ENCODE data around the gene KRTAP12-1.

Gene KRTAP12-1

DNA sequence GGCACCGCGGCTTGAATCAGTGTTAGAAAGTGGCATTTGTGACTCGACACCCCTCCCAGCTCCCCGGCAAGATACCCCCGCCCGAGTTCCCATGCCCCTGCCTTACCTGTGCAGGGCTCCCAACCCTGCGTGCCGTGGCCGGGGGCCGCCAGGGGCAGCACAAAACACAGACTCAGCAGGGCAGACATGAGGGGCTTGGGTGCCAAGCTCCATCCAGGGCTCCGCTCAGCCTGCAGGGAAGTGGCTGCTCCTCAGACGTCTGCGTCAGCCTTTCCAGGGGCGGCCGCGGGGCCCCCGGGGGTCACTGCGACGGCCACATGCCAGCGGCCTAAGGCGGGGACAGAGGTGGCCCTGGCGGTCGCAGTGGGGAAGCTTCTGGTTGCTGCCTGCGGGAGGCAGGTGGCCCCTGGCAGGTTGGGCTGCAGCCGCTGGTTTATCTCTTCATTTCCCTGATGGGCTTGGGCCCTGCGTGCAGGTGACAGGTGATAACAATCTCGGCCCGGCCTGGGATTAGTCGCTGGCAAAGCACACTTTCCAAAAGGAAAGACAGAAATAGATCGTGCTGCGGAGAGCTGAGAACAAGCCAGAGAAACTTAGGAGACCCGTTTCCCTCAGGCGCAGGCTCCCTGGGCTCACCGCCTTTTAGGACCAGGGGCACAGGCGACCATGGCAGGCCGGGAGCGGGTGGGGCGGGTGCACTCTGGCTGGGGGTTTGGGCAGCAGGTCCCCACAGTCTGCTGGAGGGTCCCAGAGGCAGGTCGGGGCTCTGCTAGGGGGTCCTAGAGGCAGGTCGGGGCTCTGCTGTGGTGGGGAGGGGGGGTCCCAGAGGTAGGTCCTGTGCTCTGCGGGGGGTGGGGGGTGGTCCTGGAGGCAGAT is 29.6 kb upstream of the KRTAP12-1 start, which contains the start of gene TSPEAR:
Gene TSPEAR, minus strand, starts transcription at position 246 of the 876 bp plus-strand sequence. Its CDS starts 58 bp downstream, at position 188.
- DNase-seq (ENCODE audit: low read depth), result no peak

DNA sequence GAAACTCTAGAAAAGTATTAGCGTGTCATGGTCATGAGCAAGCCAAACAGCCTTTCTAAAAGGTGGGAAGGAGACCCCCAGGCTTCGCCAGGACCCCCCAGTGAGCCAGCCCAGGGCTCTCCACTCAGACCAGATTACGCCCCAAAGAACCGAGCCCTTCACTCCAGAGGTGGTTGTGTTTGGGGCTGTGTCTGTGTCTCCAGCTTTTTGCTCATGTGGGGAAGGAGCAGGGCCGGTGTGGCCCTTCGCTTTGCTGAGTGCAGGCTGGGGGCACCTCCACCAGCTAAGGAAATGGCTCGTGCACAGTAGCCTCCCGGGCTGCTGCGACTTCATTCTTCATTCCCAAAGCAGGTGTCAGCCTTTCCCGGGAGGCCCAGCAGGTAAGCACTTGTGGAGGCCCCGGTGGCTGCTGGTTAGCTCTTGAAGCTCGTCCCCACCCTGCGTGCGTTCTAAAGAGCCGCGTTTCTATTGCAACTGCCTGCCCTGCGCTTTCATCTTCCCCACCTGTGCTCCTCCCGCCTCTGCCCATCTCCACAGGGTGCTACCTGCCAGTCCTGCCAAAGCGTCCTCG is 28.9 kb upstream of the KRTAP12-1 start:
- no peak for DNase-seq (ENCODE audit: low read depth)

DNA sequence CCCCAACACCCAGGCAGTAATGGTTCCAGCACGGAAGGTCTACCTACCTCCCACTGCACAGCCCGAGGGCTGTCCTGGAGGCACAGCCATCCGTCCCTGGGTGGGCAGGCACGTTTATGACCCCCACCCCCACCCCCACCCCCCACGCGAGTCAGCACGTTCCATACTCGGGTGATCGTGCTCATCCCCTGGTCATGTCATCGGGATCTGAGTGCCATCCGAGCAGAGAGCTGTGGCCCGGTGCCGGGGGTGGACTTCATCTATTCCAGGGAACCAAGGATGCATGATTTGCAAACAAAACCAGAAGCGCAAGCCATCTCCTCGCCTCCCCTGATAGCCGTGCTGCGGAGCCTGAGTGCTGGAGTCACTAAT is 28.3 kb upstream of the KRTAP12-1 start:
- no peak for DNase-seq (ENCODE audit: low read depth)

DNA sequence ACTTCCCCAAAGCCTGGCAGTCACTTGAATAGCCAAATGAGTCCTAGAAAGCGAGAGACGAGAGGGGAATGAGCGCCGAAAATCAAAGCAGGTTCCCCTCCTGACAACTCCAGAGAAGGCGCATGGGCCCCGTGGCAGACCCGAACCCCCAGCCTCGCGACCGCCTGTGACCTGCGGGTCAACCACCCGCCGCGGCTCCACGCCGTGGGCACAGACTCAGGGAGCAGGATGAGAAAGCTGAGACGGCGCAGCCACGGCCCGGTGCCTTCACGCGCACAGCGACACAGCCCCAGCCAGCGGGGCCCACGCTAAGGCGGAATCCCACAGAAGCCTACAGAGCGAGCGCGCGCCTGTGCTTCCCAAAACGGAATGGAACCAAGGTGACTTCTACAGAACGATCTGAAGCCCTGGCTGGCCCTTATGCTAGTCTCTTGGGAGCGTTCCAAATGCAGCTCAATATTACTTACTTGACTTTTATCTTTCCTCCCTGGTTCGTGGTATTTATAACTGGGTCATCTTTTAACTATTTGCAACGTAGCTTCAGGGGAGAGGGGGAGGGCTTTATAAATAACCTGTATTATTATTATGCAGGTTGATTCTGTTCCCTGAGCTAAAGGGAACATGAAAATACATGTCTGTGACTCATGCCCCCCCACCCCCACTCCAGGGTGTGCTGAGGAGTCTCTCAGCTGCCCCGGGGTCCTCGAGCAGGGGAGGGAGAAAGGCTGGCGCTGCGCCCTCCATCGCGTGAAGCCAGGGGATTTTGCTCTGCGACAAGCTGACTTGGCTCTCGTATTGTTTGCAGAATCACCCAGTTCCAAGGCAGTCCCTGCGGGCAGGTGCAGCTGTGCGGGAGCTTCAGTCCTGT is 27.7 kb upstream of the KRTAP12-1 start:
- DNase-seq (ENCODE audit: low read depth), result no peak

DNA sequence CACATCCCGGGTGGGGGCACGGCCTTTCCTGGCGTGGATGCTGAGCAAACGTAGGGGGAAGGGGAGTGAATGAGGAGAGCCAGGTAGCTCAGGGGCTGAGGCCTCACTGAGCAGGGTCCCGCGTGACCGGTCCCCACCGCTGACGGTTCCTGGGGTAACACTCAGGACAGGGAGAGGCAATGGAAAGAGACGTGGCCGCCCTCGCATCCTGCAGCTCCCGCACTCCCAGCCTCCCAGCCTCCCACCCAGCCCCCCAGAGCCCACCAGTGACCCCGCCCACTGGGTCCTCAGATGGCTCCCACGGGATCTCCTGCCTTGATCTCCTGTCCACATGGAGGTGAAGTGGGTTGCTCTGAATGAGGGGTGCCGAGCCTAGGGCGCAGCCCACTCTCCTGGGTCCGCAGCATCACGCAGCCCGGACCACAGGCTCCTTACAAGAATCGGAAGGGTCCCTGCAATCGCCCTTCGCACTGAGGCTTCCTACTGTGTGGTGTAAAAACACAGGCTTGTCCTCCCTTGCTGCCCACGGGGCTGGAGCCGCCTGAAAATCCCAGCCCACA is 27.0 kb upstream of the KRTAP12-1 start:
- no peak for DNase-seq (ENCODE audit: low read depth)

DNA sequence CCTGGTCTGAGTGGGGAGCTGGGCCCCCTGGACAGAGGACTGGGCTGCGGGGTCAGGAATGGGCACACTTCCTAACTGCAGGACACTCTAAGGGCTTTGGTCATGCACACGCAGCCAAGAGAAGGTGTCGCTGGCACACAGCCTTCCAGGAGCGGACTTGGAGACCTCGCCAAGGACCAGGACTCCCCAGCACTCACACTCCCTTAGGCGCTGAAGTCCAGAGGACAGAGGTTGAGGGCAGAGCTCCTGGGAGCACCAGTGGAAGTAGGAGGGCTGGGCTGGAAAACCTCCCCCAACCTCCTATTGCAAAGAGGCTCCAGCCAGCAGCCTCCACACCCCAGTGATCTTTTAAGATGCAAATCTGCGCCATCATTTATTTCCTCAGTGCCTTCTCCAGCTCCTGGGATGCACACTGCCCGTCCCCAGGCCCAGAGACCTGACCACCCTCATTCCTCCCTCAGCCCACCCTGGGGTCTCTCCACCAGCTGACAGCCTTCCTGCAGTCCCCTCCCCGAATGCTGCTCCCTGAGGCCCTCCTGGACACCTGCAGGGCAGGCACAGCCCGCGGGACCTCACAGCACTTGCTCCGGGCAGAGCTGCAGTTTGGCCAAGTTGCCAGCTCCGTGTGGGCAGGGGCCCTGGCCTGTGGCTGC is 26.4 kb upstream of the KRTAP12-1 start:
- no peak for DNase-seq (ENCODE audit: low read depth)

DNA sequence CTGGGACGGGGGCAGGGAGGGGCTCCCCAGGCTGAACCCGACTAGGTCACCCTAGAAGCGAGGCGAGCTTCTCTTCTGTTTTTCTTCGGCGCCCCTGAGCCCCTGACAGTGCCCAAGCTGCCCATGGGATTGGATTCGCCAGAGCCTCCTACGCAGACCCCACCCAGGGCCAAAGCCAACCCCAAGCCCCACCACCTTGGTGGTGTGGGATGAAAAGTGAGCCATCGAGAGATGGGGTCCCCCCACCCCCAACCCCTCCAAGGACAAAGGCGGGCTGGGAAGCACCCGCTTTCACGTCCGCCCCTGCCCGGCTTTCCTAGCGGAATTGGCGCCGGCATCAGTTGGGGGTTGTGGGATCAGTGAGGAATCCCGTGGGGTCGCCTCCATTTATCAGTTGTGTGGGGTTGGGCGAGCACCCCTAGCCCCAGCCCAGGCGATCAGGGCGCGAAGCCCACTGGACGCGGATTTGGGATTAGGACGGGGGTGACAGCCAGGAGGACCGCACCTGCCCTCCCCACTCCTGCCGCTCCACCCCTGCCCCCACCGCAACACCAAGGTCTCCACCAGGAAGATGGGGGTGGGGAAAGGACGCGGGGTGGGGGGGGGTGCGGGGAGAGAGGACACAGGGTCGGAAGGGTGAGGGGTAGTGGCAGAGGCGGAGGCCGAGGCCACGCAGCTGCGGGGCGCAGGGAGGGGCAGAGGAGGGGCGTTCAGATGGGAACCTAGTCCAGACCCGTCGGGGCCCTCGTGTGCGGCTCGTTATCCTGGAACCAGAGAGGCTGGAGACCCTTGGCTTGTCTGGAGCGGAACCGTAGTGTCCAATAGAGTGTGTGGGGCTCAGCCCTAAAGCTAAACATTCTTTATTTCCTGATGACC is 25.0 kb upstream of the KRTAP12-1 start:
- DNase-seq (ENCODE audit: low read depth), result no peak

DNA sequence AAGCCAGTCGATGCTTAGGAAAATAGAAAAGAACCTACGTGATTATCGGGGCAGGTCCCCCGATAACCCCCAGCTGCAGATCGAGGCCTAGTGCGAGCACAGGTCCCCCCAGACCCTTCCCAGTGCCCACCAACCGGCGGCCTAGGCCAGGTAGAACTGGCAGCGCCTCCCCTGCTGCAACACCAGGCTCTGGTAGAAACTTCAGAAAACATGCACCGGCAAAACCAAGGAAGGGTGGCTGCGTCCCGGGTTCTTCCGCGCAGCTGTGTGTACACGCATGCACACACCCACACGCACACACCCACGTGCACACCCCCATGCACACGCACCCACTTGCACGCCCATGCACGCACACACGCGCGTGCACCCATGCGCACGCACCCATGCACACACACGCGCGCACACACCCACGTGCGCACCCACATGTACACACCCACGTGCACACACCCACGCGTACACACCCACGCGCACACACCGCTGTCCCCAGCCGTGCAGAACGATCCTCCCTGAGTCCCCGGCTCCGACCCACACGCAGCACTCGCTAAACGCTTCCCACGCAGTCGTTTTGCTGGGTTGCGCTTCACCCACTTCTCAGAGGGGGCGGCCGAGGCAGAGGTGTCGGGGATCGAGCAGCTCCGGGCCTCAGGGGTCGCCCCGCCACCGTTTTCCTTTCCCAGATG is 24.2 kb upstream of the KRTAP12-1 start:
- DNase-seq (ENCODE audit: low read depth), result no peak

DNA sequence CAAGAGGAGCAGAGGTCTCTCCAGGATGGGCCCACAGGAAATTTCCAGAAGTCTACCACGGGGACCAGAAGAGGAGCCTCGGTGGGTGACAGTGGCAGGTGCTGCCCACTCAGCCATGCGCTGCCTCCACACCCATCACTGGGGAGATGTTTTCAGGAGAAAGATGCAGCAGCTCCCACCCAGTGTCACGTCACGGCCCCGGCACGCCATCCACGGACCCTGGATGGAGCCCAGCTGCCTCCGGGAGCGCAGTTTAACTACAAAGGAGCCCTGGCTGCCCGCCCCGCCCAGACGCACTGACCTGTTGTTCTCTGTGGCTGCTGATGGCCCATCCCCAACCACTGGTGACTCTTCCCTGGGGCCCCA is 22.7 kb upstream of the KRTAP12-1 start:
- DNase-seq (ENCODE audit: low read depth), result no peak

DNA sequence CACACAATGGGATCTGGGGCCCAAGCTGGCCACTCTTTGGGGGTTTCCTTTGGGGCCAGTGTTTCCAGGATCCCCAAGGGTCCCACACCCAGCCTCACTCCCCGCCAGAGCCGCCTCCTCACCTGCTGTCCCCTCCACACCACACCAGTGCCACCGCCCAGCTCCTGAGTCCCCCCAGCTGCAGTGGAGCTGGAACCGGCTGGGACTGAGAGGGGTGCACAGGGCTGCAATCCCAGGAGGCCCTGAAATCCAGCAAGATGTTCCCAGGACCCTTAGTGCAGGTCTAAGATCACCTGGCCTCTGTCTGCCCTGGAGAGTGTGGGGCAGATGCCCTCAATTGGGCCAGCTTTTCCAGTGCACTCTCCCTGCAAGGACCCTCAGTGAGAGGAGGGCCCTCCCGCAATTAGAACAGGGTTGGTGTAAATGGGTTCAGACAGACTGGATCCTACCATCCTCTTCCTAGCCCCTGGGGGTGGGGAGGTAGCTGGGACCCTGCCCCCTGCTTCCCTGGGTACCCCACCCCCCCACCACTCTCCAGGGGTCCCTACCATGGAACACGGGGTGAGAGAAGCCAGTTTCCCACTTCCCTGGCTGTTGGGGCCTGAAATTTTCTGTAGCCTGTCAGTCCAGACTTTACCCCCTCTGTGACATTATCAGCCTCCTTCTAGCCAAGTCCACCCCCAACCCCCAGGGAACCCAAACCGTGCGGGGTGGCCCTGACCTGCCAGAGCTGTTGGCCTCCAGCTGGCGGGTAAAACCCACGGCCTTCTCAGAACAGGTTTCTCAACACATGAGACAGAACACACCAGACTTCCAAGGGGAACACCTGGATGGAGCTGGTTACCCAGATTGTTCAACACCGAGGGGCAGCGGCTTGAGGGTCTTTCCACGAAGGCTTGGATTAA is 22.0 kb upstream of the KRTAP12-1 start:
- no peak for DNase-seq (ENCODE audit: low read depth)

DNA sequence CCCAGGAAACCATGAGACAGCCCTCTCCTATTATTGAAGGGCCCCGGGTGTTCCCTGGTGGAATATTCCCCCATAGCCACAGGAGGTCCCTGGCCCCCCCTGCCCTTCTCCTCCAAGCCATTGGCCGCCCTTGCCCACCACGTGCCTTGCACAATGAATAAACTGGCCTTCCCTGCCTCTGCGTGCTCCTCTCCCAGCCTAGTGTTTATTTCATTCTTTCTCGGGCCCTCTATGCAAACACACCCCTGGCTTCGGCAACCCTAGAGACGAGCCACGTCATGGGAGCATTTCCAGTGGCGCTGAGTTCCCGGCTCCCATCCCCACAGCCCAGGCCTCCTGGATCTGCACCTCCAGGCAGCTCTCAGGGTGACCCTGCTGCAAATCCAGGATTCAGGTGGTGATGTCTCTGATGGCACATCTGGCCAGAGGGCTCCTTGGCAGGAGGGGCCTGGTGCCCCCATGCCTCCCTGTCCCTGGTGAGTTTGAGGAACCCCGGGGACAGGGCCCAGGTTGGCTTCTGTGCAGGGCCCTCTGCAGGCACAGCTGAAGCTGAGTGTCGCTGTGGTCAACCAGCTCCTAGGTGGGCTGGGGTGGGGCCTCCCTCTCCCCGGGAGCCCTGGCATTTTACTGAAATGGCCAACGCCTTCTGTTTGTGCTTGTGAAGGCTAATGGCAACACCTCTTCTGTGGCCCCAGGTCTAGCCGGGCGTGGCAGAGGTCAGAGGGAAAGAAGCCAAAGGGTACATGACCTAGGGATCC is 21.2 kb upstream of the KRTAP12-1 start:
- no peak for DNase-seq (ENCODE audit: low read depth)

DNA sequence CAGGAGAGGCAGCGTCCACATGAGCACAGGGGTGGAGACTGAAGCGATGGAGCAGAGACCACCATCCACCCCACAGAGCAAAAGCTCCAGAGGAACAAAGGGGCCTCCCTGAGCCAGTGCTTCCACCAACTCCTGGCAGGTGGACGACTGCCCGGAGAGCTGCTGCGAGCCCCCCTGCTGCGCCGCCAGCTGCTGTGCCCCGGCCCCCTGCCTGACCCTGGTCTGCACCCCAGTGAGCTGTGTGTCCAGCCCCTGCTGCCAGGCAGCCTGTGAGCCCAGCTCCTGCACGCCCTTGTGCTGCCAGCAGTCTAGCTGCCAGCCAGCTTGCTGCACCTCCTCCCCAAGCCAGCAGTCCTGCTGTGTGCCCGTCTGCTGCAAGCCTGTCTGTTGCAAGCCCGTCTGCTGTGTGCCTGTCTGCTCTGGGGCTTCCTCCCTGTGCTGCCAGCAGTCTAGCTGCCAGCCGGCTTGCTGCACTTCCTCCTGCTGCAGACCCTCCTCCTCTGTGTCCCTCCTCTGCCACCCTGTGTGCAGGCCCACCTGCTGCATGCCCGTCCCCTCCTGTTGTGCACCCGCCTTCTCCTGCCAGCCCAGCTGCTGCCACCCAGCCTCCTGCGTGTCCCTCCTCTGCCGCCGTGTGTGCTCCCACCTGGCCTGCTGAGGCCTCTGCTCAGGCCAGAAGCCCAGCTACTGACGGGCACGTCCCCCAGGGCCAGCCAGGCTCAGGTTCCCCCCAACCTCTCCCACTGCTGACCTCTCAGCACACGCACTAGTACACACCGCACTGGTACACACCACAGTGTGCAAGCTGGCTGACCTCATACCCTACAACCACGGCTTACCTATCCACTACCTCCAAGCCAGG is 20.4 kb upstream of the KRTAP12-1 start:
- DNase-seq (ENCODE audit: low read depth), result no peak

DNA sequence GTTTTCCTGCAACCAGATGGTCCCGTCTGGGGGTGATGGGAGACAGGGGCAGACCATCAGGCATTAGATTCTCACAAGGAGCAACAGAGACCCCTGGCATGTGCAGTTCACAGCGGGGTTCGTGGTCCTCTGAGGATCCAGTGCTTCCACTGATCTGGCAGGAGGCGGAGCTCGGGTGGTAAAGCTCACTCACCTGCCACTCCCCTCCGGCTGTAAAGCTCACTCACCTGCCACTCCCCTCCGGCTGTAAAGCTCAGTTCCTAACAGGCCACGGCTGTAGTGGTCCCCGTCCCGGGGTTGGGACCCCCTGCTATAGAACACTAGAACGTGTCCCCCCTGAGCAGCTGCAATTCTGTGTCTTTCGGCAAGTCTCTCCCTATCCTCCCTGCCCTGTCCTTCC is 19.6 kb upstream of the KRTAP12-1 start:
- no peak for DNase-seq (ENCODE audit: low read depth)

DNA sequence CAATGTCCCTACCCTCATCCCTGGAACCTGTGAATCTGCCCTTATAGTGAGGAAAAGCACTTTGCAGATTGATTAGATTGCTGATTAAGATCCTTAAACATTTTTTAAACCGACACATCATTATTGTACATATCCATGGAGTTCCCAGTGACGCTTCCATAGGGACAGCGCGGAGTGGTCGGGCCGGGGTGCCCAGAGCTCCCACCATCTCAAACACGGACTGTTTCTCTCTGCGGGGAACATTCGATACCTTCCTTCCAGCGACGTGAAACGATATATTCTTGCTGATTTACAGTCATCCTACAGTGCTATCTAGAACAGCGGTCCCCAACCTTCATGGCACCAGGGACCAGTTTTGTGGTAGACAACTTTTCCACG is 19.0 kb upstream of the KRTAP12-1 start:
- no peak for DNase-seq (ENCODE audit: low read depth)

DNA sequence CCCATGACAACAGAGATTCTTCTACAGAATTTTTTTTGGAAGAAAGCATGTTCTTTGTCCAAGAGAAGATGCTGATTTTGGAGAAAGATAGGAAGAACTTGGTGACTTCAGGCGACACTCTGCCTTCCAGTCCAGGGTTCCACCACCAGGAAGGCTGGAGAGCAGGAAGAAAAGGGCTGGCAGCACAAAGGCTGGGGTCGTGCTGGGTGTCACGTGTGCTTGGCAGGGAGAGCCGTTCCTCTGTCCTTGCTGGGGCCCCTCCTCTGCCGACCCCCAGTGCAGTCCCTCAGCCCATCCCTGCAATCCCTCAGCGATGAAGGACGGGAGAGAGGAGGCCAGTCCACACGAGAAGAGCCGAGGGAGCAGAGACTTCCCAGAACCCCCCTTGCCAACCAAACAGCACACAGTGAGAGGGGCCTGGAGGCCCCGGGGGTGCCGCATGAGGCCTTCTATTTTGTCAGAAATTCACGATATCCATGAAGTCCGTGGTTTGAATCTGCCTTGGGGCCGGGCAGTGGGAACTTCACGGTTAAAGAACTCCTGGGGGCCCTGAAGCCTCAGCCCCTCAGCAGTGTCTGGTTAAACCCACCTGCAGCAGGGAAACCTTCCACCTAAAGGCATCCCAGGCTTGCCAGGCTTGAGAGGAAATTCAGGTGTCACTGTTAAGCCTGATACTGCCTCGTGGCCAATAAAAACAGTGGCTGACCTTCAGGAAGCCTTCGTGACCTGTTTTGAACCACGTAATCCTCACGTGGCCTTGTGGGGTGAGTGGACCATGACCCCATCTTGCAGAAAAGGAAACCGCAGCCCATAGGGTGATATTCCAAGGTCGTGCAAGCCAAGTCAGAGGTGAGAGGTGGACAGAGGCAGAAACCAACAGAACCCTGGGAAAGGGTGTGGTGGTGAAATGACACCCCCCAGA is 18.4 kb upstream of the KRTAP12-1 start:
- DNase-seq (ENCODE audit: low read depth), result no peak

DNA sequence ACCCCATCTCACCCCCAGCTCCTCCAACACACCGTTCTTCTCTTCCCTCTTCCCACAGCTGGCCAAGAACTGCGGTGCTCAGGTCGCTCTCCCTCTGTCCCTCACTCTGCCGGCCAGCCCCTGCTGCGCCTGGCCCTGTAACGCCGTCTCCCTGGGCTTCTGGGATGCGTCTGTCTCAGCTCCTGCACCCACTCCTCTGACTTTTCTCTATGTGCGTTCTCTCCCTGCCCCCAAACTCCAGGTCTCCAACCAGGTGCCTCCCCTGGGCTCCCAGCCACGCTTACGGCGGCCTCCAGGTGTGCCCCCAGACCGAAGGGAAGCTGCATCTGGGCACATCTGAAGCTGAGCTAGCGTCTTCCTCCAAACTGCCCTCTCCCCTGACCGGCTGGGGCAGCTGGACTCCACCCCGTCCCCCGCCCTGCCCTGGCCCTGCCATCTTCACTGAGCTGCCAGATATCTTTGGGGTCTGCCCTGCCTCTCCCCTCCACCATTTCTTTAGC is 17.6 kb upstream of the KRTAP12-1 start:
- no peak for DNase-seq (ENCODE audit: low read depth)

Measured in amniotic epithelial cell (primary cell).